WTC11 (cell line): ENCODE results near the gene SULF2.

Source experiments
- ATF6 ChIP-seq: sonication (generic); formaldehyde crosslinking; IDR thresholded peaks from 2 replicates; pipeline ENCODE4 v1.8.1; 2023; ENCODE audit warnings: mild to moderate bottlenecking, missing genetic modification reagents
- CTCF ChIP-seq: fragments of 200-600 bp; IDR thresholded peaks from 2 replicates; pipeline ENCODE4 v1.8.0; 2022; ENCODE audit warnings: antibody characterized with exemption
- PRDM15 ChIP-seq: sonication (generic); formaldehyde crosslinking; IDR thresholded peaks from 2 replicates; pipeline ENCODE4 v1.8.0; 2022; ENCODE audit warnings: missing genetic modification reagents
- RELA ChIP-seq: sonication (generic); formaldehyde crosslinking; IDR thresholded peaks from 2 replicates; pipeline ENCODE4 v1.8.1; 2022; ENCODE audit warnings: missing genetic modification reagents, mild to moderate bottlenecking, borderline replicate concordance
- SP1 ChIP-seq: sonication (generic); formaldehyde crosslinking; conservative IDR thresholded peaks from 2 replicates; pipeline ENCODE4 v1.8.1; 2022; ENCODE audit warnings: missing genetic modification reagents
- TEAD4 ChIP-seq: sonication (generic); formaldehyde crosslinking; IDR thresholded peaks from 2 replicates; pipeline ENCODE4 v1.8.0; 2022; ENCODE audit warnings: mild to moderate bottlenecking, missing genetic modification reagents

GRCh38 chr20:47627540-47627939 lies 157.7 kb downstream of the SULF2 start:
- no peak for TF ChIP-seq CTCF
- TF ChIP-seq TEAD4: no peak
- no peak for TF ChIP-seq ATF6 (CRISPR knock-in tag)
- TF ChIP-seq SP1 (CRISPR knock-in tag): no peak
- TF ChIP-seq PRDM15 (CRISPR knock-in tag): no peak
- no peak for TF ChIP-seq RELA (CRISPR knock-in tag)
